Thymus (tissue), 11 donors: Measurements from ENCODE around the gene MAN2A2. TPM values are rescaled to one million over a fixed set of nuclear protein-coding genes. Genes with fewer than 3 reads are reported as not detected.

Experiments
- DNase-seq, 9 donors: peaks; one replicate each; pipeline ENCODE4 v3.0.0-alpha.2; 2013; ENCODE audit warnings: low spot score in 9 of 9, low read depth in 6 of 9, missing footprints in 1 of 9
- H3K27ac ChIP-seq, 2 donors: one replicate each; pipeline ENCODE4 v1.5.1; 2013; ENCODE audit warnings: control low read depth in 1 of 2, low read depth in 1 of 2, low read length in 1 of 2, mild to moderate bottlenecking in 1 of 2, moderate library complexity in 1 of 2
- H3K27me3 ChIP-seq, 2 donors: one replicate each; pipeline ENCODE4 v1.5.1; 2013; ENCODE audit warnings: low read length in 1 of 2; ENCODE audit not compliant: control insufficient read depth in 2 of 2, insufficient read depth in 1 of 2
- H3K36me3 ChIP-seq, 2 donors: one replicate each; pipeline ENCODE4 v1.5.1; 2013; ENCODE audit warnings: low read length in 1 of 2, mild to moderate bottlenecking in 1 of 2, moderate library complexity in 1 of 2; ENCODE audit not compliant: control insufficient read depth in 2 of 2, insufficient read depth in 2 of 2
- H3K4me1 ChIP-seq, 2 donors: one replicate each; pipeline ENCODE4 v1.5.1; 2013; ENCODE audit warnings: low read length in 2 of 2; ENCODE audit not compliant: control insufficient read depth in 2 of 2, insufficient read depth in 2 of 2
- H3K4me3 ChIP-seq, 2 donors: one replicate each; pipeline ENCODE4 v1.5.1; 2013; ENCODE audit warnings: low read length in 2 of 2, control low read depth in 1 of 2, mild to moderate bottlenecking in 1 of 2
- H3K9me3 ChIP-seq, 2 donors: one replicate each; pipeline ENCODE4 v1.5.1; 2013; ENCODE audit warnings: low read length in 1 of 2, mild to moderate bottlenecking in 1 of 2; ENCODE audit not compliant: control insufficient read depth in 2 of 2, insufficient read depth in 1 of 2
- WGBS: extraction: QIAGEN DNeasy Blood & Tissue Kit; methylation state at CpG from one replicate; pipeline ENCODE4 v1.1.7; 2013; 5-methylcytosine and 5-hydroxymethylcytosine counted together
- polyA plus RNA-seq: library from polyadenylated mRNA; stranded (reverse); fragments of 200-250 nt; gene quantifications from one replicate; pipeline ENCODE4 v1.2.3, GENCODE V29; 2013
- total RNA-seq: library from RNA; stranded (reverse); fragments of 120-200 nt; gene quantifications from one replicate; pipeline ENCODE4 v1.2.4, GENCODE V29; 2013
- donor health status: healthy.

Gene MAN2A2
- total and polyA plus RNA-seq, 2 donors: 8.3 to 46.5 TPM

DNA sequence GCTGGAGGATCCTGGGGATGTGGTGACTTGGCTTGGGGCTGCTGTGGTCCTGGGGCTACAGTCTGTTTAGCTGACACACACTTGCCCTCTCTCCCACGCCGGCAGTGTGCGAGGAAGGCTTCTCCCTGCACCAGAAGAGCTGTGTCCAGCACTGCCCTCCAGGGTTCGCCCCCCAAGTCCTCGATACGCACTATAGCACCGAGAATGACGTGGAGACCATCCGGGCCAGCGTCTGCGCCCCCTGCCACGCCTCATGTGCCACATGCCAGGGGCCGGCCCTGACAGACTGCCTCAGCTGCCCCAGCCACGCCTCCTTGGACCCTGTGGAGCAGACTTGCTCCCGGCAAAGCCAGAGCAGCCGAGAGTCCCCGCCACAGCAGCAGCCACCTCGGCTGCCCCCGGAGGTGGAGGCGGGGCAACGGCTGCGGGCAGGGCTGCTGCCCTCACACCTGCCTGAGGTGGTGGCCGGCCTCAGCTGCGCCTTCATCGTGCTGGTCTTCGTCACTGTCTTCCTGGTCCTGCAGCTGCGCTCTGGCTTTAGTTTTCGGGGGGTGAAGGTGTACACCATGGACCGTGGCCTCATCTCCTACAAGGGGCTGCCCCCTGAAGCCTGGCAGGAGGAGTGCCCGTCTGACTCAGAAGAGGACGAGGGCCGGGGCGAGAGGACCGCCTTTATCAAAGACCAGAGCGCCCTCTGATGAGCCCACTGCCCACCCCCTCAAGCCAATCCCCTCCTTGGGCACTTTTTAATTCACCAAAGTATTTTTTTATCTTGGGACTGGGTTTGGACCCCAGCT lies 21.7 kb upstream of the MAN2A2 start:
- WGBS: 98% methylated on average over 35 of the region's 35 CpGs
- H3K27ac ChIP-seq: no peak overlapping the region

DNA sequence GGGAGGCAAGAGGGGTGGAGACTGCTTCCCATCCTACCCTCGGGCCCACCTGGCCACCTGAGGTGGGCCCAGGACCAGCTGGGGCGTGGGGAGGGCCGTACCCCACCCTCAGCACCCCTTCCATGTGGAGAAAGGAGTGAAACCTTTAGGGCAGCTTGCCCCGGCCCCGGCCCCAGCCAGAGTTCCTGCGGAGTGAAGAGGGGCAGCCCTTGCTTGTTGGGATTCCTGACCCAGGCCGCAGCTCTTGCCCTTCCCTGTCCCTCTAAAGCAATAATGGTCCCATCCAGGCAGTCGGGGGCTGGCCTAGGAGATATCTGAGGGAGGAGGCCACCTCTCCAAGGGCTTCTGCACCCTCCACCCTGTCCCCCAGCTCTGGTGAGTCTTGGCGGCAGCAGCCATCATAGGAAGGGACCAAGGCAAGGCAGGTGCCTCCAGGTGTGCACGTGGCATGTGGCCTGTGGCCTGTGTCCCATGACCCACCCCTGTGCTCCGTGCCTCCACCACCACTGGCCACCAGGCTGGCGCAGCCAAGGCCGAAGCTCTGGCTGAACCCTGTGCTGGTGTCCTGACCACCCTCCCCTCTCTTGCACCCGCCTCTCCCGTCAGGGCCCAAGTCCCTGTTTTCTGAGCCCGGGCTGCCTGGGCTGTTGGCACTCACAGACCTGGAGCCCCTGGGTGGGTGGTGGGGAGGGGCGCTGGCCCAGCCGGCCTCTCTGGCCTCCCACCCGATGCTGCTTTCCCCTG lies 21.0 kb upstream of the MAN2A2 start:
- no peak overlapping the region for H3K27ac ChIP-seq
- H3K4me1 ChIP-seq: peaks cover 0 to 22% of the 10 kb centered on the region in 2 donors
- peaks cover 43 to 51% of the 10 kb centered on the region in 2 donors for H3K36me3 ChIP-seq
- 96% methylated on average over 19 of the region's 19 CpGs for WGBS
- peaks cover 0 to 6% of the 10 kb centered on the region in 2 donors for H3K9me3 ChIP-seq
- no peak for DNase-seq
- no peak overlapping the region for H3K4me3 ChIP-seq
- H3K27me3 ChIP-seq: peaks cover 7 to 29% of the 10 kb centered on the region in 2 donors

More for the DNA sequence above, 21.7 kb upstream of the MAN2A2 start:
- Histone ChIP-seq H3K9me3 (peaks cover 0 to 6% of the 10 kb centered on the region in 2 donors), H3K36me3 (peaks cover 50 to 58% of the 10 kb centered on the region in 2 donors), H3K27me3 (peaks cover 7 to 29% of the 10 kb centered on the region in 2 donors), H3K4me3 (no peak overlapping the region), H3K4me1 (peaks cover 0 to 22% of the 10 kb centered on the region in 2 donors)
- no peak for DNase-seq

DNA sequence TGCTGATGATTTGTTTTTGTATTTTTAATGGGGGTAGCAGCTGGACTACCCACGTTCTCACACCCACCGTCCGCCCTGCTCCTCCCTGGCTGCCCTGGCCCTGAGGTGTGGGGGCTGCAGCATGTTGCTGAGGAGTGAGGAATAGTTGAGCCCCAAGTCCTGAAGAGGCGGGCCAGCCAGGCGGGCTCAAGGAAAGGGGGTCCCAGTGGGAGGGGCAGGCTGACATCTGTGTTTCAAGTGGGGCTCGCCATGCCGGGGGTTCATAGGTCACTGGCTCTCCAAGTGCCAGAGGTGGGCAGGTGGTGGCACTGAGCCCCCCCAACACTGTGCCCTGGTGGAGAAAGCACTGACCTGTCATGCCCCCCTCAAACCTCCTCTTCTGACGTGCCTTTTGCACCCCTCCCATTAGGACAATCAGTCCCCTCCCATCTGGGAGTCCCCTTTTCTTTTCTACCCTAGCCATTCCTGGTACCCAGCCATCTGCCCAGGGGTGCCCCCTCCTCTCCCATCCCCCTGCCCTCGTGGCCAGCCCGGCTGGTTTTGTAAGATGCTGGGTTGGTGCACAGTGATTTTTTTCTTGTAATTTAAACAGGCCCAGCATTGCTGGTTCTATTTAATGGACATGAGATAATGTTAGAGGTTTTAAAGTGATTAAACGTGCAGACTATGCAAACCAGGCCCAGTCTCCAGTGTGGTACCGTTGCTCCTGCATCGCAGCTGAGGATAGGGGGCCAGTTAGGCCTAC lies 20.1 kb upstream of the MAN2A2 start:
- Histone ChIP-seq H3K27me3 (peaks cover 7 to 29% of the 10 kb centered on the region in 2 donors), H3K9me3 (peaks cover 0 to 6% of the 10 kb centered on the region in 2 donors), H3K4me1 (peaks cover 0 to 22% of the 10 kb centered on the region in 2 donors), H3K4me3 (no peak overlapping the region), H3K27ac (no peak overlapping the region), H3K36me3 (peaks cover 35 to 43% of the 10 kb centered on the region in 2 donors)
- no peak for DNase-seq
- 95% methylated on average over 13 of the region's 13 CpGs for WGBS

DNA sequence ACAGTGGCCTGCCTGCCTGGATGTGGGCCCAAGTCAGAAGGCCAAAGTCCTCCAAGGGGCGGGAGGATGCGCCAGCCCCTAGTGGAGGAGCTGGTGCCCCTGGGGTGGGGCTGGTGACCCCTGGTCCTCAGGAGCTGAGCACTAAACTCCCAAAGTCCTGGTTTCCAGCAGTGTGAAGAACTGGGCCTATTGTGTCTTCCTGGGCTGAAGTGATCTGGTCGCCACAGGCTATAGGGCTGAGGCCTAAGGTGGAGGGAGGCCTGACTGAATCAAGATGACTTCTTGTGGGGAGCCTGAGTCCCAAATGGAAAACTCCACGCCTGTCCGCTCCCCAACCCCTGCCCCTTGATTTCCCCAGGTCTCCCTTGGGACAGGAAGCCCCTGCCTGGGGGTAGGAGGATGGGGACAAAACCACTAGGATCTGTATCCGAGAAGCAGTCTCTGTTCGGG lies 19.6 kb upstream of the MAN2A2 start:
- Histone ChIP-seq H3K4me1 (peaks cover 0 to 22% of the 10 kb centered on the region in 2 donors), H3K27ac (peak overlapping the region; percentile 62 to 68), H3K36me3 (peaks cover 31 to 37% of the 10 kb centered on the region in 2 donors), H3K4me3 (no peak overlapping the region), H3K9me3 (peaks cover 0 to 6% of the 10 kb centered on the region in 2 donors), H3K27me3 (peaks cover 7 to 29% of the 10 kb centered on the region in 2 donors)
- no peak for DNase-seq
- WGBS: 84% methylated on average over 7 of the region's 7 CpGs

DNA sequence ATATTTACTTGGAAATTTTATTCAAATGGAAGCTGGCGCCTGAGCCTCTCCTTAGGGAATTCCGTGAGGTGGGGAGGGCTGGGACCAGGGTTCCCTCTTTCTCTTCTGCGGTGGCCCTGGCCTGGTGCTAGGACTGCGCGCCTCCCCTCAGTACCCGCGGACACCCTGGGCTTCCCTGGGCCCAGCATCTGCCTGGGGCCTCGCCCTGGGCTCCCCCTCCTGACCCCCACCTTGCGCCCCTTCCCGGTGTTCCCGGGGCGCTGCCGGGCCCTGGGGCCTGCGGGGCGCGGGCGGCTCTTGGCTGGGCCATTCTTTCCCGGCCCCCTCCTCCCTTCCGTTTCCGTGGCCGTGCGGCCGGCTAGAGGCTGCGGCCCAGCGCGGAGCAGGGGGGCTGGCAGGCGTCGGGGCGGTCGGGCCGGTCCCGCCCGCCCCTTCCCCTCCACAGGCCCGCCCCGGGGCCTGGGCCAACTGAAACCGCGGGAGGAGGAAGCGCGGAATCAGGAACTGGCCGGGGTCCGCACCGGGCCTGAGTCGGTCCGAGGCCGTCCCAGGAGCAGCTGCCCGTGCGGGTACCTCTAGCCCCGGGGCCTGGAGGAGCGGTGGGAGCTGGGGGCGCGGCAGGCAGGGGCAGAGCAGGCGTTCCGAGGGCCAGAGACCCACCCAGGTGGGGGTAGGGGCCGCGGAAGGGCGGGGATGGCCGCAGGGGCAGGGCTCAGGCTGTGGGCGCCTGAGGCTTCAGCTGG lies 19.0 kb upstream of the MAN2A2 start, which contains the start of gene FES:
Gene FES (plus strand): TSS at position 529 of the 743 bp plus-strand sequence. CDS start 542 bp downstream, outside the sequence.
- Histone ChIP-seq H3K9me3 (peaks cover 0 to 6% of the 10 kb centered on the region in 2 donors), H3K36me3 (peaks cover 28 to 31% of the 10 kb centered on the region in 2 donors), H3K27me3 (peaks cover 7 to 29% of the 10 kb centered on the region in 2 donors), H3K4me3 (peak within 1 kb of the TSS; percentile 24 to 40), H3K4me1 (peaks cover 0 to 24% of the 10 kb centered on the region in 2 donors), H3K27ac (peak within 1 kb of the TSS; percentile 62 to 81)
- WGBS: 9% methylated on average over 58 of the region's 58 CpGs
- DNase-seq: no peak

DNA sequence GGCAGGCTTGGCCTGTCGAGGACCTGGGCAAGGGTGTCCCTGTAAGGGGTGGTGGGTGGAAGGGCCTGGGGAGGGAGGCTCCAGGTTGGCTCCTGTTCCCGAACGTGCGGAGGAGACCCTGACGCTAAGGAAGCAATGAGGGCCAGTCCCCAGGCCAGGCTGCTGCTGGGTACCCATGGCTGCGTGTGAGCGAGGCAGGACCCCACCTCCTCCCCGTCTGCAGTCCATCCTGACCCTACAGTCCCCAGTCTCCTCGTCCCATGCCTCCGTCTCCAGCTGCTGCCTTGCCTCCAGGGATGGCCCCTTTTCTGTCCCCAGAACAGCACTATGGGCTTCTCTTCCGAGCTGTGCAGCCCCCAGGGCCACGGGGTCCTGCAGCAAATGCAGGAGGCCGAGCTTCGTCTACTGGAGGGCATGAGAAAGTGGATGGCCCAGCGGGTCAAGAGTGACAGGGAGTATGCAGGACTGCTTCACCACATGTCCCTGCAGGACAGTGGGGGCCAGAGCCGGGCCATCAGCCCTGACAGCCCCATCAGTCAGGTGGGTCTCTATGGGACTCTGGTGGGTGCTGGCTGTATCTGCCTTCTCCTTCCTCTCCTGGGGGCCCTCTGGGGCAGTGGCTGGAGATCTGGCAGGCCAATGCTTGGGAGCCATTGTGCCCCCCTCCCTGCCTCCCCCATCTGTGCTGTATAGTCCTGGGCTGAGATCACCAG lies 18.2 kb upstream of the MAN2A2 start:
- Histone ChIP-seq H3K27me3 (peaks cover 7 to 29% of the 10 kb centered on the region in 2 donors), H3K36me3 (peaks cover 21 to 24% of the 10 kb centered on the region in 2 donors), H3K4me3 (peak overlapping the region; percentile 24 to 40), H3K9me3 (peaks cover 0 to 6% of the 10 kb centered on the region in 2 donors), H3K4me1 (peaks cover 0 to 31% of the 10 kb centered on the region in 2 donors), H3K27ac (peak overlapping the region; percentile 60 to 81)
- no peak for DNase-seq
- WGBS: 50% methylated on average over 16 of the region's 16 CpGs

DNA sequence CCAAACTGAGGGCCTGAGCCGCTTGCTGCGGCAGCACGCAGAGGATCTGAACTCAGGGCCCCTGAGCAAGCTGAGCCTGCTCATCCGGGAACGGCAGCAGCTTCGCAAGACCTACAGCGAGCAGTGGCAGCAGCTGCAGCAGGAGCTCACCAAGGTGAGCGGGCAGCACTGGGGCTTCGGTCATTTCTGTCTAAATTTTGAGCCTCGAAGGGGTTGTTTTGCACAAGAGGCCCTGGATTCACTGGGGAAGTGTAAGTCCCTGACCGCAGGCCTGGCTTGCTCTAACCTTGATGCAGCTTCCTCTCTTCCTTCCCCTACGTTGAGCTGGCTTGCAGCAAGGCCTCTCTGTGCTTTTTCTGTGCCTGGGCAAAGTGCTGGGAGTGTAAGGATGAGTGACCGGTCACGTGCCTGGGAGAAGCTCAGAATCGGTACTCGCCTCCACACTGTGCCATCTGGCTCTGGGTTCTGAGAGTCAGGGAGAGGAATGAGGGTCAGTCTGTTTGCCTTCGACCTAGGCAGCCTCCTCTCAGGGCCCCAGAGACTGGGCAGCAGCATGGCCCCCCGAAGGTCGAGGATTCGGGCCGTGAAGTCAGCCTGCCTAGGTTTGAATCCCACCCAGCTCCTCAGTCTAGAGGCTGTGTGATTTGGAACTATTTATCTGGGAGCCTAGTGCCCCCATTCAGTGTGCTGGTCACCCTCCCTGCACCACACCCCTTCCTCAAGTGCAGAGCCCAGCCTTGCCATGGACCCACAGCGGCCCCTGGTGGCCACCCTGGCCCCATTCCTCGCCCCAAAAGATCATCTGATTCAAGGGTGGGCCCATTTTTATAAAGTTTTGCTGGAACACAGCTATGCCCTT lies 17.4 kb upstream of the MAN2A2 start:
- H3K36me3 ChIP-seq: peaks cover 13 to 16% of the 10 kb centered on the region in 2 donors
- peak in 7 of 9 donors; percentile 44 to 81 (median 63) for DNase-seq
- peaks cover 7 to 29% of the 10 kb centered on the region in 2 donors for H3K27me3 ChIP-seq
- peak overlapping the region in 1 of 2 donors; percentile 24 for H3K4me3 ChIP-seq
- H3K9me3 ChIP-seq: peaks cover 0 to 6% of the 10 kb centered on the region in 2 donors
- peaks cover 0 to 38% of the 10 kb centered on the region in 2 donors for H3K4me1 ChIP-seq
- H3K27ac ChIP-seq: no peak overlapping the region
- WGBS: 38% methylated on average over 23 of the region's 23 CpGs
